Esophagus mucosa (tissue), 1 donor: ENCODE data around the gene SCGB1D1. TPM values are rescaled to one million over a fixed set of nuclear protein-coding genes. Genes with fewer than 3 reads are reported as not detected.
A peak's percentile ranks its signal among the peaks of the same experiment; 100 is the strongest.

ENCODE experiments used
- ATAC-seq: fragments of 200-7000 bp; cut with Tn5 transposase; one replicate; pipeline ENCODE4 v1.9.1; 2020
- total RNA-seq: library from RNA; stranded (reverse); gene quantifications from one replicate; pipeline ENCODE4 v1.2.4, GENCODE V29; 2023
- donor health status: DM: yes; HTN: yes; CAD: no.

SCGB1D1 gene, protein sequence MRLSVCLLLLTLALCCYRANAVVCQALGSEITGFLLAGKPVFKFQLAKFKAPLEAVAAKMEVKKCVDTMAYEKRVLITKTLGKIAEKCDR
- not detected for total RNA-seq

DNA sequence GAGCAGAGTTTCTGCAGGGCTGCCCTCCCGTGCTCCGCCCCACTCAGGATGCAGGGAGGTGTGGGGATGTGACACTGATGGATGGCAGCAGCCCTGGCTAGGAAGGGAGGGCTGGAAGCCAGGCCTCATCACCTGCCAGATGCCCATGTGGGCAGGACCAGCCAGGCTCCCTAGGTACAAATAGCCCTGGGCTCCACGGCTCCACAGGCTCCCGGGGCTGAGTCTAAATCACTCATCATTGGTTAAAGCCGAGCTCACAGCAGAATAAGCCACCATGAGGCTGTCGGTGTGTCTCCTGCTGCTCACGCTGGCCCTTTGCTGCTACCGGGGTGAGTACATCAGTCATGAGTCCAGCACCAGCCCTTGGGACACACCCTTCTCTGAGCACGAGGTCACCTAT is at the start of gene SCGB1D1:
SCGB1D1 (plus strand) TSS at position 206 of the 400 bp plus-strand sequence; CDS start at position 275, 69 bp downstream.
- no peak for ATAC-seq

DNA sequence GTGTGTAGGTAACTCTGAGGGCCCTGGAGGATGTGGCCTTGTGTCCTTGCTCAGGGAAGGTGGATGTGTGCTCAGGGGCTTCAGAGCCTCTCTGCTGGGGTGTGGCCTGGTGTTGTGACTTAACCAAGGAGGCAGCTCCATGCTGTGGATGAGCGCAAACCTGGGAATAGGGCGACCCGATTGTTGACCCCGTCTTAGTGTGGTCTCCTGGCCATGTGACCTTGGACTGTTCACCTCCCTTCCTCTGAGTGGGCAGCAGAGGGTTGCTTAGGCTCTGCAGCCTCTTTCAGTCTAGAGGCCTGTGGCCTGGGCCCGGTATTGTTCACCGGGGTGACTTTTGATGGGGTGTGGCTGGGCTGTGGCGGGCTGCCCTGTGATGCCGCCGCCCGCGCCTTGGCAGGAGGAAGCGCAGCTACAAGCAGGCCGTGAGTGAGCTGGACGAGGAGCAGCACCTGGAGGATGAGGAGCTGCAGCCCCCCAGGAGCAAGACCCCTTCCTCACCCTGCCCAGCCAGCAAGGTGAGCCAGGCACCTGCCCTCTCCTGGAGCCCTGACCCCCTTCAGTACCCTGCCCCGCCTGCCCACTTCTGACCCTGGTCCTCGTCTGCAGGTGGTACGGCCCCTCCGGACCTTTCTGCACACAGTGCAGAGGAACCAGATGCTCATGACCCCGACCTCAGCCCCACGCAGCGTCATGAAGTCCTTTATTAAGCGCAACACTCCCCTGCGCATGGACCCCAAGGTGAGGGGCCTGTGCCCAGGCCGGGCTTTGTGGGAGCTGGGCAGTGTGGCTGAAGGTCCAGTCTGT is 49.5 kb upstream of the SCGB1D1 start:
- ATAC-seq = no peak

DNA sequence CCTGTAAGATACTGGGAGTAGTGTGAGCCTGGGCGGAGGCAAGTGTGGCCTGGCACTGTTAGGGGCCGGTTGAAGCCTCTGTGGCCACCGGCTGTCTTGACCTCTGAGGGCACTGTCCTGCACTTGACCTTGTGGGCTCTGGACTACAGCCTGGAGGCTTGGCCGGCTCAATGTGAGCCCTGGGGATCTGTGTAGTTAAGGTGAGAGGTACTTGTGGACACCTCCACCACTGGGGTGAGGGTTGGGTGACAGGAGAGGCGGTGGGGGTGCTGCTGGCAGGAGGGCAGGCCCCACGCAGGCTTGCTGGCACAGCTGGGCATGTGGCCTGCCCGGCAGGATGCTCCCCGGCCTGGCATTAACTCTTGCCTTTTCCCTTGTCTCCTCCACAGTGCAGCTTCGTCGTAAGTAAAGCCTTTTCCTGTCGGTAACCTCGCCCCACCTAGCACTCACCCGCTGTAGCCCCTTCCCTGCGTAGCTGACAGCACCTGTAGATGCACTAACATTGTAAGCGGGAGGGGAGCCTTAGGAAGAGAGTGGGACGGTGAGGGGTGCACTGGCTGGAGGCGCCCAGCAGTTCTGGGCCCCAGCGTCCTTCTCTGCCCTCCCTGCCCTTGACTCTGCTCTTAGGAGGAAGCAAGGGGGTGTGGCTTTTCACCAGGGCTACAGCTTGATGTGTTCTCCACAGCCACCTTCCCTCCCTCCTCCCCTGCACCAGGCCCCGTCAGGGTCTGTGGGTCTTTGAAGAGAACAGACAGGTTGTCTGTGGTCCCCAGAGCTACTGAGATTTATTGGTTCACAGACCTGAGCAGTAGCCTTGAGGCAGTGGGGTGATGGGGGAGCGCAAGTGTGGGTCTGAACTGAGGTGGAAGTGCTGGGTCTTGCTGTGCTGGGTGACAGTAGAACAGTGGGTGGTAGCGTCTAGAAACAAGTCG is 48.6 kb upstream of the SCGB1D1 start:
- no peak for ATAC-seq

DNA sequence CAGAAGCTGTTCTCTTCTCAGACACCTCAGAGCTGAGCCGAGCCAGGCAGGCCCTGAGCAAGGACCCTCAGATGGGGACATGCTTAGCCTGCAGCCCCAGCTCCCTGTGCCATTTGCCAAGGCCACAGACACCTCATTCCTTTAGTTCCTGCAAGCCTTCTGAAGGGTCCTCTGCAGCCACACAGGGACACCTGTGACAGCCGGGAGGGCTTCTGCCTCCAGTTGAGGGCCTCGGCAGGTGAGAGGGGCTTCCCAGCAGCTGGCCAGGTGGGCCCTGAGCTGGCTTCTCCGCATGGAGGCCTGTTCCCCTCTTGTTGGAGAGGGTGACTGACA is 48.0 kb upstream of the SCGB1D1 start:
- ATAC-seq = no peak

DNA sequence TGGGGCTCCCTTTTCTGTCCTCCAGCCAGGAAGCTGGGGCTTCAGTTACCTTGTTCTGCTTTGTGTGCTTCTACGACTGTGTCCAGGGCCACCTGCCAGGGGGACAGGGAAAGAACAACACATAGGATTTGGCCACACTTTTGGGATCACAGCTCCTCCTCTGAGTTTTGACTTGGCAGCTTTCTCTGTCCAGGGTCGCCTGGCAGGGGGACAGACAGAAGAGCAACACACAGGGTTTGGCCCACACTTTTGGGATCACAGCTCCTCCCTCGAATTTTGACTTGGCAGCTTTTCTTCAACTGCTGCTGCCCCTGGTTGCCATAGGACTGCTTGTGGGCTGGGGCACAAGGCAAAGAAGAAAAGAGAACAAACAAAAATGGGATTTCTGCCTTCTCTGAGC is 47.1 kb upstream of the SCGB1D1 start:
- no peak for ATAC-seq

DNA sequence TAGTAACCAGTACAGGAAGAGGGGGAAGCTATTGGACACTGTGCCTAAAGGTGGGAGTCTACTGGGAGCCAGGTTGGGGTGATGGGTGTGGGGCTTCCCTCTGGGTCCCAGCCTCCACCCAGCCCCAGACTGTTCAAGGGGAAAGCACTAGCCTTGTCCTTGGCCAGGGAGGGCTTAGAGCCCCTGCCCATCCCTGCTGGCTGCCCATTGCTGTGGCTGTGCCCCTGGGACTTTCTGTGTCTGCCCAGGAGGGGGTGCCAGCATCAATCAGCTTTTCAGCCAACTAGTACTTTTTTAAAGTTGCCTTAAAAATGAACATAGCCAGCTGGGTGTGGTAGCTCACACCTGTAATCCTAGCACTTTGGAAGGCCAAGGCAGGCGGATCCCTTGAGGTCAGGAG is 46.3 kb upstream of the SCGB1D1 start:
- ATAC-seq = peak; percentile 6

DNA sequence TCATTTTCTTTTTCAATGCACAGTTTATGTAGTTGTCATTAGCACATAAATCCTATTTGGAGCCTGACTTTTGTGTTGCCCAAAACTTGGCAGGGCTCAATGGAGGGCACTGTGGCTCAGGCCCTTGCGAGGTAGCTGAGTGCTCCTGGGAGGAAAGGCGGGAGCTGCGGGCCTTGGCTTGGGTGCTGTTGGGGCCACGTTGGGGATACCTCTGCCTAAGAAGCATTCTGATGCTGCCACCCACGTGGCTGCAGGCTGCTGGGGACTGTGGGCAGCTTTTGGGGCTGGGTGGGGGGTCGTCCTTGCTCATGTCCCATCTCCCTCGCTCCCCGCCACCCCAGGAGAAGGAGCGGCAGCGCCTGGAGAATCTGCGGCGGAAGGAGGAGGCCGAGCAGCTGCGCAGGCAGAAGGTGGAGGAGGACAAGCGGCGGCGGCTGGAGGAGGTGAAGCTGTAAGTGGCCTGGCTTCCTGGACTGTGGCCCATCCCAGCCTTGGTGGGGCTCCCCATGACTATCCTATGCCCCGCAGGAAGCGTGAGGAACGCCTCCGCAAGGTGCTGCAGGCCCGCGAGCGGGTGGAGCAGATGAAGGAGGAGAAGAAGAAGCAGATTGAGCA is 45.3 kb upstream of the SCGB1D1 start:
- ATAC-seq = no peak

DNA sequence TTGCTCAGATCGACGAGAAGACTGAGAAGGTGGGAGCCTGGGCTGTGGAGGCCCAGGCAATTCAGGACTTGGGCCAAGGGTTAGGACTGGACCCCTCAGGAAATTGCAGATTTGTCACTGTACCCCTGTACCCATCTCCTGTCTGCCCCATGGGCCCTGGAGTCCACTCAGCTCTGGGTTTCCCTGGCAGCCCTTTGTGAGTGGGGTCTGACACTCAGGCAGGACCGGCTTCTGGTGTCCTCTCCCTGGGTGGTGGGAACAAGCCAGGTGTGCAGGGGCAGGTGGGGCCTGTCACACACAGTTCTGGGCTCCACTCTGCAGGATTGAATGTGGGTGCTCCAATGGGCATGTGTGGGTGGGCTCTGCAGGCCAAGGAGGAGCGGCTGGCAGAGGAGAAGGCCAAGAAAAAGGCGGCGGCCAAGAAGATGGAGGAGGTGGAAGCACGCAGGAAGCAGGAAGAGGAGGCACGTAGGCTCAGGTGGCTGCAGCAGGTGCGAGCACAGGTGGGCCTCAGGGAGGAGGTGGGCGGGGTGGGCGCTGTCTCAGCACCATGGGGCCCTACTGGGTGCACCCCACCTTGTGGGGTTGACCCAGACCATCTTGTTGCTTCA is 44.6 kb upstream of the SCGB1D1 start:
- no peak for ATAC-seq

DNA sequence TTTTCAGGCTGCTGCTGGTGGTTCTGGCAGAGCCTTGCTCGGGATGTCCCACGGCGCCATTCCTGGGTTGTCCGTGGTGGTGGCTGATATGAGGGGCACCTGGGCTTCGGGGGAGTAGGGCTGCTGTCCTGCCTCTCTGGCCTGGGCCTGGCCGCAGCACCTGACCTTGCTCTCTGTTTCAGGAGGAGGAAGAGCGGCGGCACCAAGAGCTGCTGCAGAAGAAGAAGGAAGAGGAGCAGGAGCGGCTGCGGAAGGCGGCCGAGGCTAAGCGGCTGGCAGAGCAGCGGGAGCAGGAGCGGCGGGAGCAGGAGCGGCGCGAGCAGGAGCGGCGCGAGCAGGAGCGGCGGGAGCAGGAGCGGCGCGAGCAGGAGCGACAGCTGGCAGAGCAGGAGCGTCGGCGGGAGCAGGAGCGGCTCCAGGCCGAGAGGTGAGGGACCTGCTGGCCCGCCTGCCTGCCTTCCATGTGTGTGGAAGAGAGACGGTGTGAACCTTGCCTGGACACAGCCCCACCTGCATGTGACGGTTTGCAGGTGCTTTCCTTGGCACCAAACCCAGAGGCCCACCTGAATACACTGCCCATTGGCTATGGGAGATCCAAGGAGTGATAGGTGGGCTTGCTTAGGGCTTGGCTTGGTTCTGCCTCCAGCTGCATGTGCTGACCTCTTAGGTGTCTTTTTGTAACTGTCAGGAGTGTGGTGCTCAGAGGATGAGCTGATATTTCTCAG is 43.4 kb upstream of the SCGB1D1 start:
- no peak for ATAC-seq

DNA sequence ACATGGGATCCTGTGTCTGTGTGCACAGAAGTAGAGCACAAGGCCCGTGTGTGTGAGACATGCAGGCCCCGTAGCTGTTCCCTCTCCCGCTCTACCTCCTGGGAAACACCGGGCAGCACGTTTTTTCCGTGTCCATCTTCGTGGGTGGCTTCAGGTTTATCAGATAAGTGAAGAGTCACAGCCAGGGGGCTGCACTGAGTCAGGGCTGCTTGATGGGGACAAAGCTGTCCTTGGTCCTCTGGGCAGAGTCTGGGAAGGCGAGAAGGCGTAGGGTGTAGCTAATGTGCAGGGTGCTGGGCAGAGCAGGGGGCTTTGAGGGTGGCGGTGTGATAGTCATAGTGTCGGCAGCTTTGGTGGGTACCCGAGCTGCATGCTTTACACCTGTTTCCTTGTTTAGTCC is 42.5 kb upstream of the SCGB1D1 start:
- no peak for ATAC-seq

DNA sequence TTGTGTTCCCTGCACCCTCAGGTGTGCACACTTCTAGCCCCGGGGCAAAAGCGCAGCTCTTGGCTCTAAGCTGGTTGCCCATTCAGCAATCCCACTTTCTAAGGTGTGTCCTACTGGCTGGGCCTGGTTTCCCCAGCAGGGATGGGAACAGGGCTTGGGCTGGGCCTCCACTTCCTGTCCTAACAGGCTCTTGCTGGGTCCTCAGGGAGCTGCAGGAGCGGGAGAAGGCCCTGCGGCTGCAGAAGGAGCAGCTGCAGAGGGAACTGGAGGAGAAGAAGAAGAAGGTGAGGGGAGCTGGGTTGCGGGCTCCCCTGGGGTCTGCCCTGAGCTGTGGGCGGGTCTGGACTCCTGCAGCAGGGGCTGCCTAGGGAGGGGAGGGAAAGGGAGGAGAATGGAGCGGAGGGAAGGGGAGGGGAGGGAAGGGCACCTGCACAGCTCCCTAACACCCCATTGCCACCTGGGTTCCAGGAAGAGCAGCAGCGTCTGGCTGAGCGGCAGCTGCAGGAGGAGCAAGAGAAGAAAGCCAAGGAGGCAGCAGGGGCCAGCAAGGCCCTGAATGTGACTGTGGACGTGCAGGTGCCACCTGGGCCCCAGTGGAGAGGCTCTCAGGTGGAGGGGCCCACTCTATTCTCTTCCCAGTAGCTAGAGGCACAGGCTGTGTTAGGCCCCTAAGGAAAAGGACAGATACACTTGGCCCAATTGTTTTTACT is 41.6 kb upstream of the SCGB1D1 start:
- peak; percentile 33 for ATAC-seq

DNA sequence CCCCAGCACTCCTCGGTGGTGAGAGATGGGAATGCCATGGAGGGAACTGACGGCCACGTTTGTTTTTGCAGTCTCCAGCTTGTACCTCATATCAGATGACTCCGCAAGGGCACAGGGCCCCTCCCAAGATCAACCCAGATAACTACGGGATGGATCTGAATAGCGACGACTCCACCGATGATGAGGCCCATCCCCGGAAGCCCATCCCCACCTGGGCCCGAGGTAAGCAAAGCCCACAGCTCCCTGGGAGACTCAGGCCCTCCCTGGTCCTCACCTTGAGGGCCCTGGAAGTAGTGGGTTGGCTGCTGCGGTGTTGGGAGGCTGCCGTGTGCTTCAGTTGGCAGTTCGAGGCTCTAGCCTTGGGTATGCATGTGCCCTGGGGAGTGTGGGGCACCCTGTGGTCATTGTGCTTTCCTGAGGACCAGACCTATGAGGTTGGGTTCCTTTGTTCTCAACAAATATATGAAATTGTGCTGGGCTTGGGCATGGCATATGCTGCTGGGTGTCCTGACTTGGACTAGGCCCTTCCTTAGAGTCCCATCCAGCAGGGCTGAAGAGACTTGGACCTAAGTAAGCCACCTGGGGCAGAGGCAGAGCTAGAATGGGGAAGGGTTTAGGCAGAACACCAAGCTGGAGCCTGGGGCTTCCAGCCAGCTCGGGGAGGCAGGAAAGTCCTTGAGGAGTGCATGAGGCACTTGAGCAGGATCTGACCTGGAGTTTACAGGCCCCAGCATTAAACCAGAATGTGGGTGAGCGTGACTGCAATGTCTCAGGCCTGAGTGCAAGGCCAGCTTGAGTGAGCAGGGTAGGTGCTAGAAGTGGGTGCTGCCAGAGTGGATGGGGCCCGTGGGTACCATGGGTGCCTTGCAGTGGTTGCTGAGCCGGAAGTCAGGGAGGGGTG is 39.8 kb upstream of the SCGB1D1 start:
- ATAC-seq = no peak

DNA sequence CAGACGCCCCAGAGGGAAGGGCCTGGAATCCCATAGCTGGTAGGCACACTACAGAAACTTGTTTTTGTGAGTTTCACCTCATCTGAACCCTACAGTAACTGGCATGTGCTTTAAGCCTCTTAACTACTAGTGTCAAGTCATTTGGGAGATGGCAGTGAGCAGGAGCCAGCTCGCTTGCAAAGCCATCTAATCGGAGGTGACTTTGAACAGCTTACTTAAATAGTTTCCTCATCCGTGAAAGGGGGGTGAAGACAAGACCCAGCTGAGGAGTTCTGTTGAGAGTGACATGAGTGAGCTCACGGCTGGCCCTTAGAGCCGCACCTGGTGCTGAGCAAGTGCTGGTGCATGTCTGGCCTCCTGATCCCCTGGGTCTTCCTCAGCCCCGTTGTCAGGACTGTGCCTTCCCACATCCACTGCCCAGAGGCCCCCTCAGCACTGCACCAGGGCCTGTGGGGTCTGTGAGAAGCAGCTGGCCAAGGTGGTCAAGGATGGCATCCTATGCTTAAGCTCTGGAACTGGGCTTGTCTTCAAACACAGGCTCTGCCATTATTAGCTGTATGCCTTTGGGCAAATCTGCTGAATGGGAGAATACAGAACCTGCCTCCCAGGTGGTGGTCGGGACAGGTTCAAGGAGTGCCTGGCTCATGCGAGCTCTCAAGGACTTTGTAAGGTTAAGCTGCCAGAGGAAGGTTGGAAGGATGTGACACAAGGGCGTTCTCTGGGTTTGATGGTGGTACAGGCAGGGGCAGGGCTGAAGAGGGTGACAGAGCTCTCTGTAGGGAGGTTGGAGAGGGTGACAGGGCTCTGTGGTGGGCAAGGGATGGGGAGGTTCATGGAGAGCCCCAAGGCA is 38.9 kb upstream of the SCGB1D1 start:
- no peak for ATAC-seq

DNA sequence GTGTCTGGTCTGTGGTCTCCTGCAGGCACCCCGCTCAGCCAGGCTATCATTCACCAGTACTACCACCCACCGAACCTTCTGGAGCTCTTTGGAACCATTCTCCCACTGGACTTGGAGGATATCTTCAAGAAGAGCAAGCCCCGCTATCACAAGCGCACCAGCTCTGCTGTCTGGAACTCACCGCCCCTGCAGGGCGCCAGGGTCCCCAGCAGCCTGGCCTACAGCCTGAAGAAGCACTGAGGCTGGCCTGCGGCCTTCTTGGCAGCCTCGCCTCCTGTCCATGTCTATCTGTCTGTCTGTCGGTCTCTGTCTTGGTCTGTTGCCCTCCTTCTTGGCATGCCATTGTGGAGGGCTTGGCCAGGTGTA is 38.3 kb upstream of the SCGB1D1 start:
- no peak for ATAC-seq

DNA sequence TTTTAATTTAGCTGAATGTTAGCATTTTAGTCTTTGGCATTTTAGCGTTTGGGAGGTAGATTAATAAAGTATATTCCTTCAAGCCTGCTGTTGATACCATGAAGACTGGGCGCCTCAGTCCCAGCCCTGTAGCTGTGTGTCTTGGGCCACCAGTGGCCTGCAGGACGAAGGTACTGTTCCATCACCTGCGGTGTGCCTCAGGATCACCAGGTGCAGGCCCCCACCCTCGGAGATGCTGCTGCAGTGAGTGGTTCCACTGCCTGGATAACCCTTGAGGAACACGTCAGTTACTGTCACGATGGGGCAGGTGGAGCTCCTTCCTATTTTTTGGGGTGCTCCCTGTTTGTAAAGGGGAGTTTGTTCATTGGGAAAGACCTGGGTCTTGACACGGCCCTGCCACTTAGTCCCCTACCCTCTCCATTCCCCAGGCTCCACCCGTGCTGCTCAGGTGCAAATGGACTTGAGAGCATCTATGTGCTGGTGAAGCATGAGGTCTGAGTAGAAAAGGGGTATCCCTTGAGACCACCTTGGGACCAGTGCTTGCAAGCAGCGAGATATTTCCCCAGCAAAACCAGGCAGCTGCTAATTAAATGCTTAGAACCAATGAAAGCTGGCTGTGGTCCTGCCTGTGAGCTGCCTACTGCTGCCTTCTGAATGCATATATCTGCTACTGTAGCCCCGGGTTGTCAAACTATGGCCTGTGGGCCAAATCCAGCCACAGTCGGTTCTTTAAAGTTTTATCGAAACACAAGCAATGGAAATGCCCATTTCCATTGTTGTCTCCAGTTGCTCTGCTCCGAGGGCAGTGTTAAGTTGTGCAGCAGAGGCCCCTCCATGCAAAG is 37.5 kb upstream of the SCGB1D1 start:
- ATAC-seq = no peak

DNA sequence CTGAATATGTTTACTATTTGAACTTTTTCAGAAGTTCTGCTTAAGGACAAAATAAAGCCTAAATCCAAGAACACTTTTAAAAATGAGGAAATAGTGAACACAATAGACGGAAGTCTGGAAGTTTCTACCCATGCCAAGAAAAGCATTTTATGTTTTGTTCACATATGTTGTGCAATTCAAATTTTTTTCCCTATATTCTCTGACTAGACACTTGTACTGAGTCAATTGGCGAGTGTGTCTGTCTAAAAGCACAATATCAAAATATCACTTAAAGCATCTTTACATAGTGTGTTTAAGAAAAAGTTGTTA is 37.0 kb upstream of the SCGB1D1 start:
- no peak for ATAC-seq

DNA sequence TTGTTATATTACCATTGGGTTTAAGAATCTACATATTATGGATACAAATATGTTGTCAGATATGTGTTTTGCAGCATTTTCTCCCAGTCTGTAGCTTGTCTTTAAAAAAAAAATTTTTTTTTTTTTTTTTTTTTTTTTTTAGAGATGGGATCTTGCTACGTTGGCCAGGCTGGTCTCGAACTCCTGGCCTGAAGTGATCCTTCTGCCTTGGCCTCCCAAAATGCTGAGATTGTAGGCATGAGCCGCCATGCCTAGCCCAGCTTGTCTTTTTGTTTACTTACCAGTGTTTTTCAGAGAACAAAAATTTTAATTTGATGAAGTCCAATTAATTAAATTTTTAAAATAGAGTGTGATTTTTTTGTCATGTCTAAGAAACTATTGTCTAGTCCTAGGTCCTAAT is 36.4 kb upstream of the SCGB1D1 start:
- ATAC-seq = no peak

DNA sequence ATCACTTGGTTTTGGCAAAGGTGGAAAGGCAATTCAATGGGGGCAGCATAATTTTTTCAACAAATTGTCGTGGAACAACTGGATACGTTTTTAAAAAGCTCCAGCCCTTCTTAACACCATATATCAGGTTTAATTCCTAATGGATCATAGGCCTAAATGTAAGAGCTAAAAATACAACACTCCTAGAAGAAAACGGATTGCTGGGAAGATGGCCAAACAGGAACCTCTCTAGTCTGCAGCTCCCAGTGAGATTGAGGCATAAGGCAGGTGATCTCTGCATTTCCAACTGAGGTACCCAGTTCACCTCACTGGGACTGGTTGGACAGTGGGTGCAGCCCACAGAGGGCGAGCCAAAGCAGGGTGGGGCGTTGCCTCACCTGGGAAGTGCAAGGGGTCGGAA is 32.4 kb upstream of the SCGB1D1 start:
- no peak for ATAC-seq

DNA sequence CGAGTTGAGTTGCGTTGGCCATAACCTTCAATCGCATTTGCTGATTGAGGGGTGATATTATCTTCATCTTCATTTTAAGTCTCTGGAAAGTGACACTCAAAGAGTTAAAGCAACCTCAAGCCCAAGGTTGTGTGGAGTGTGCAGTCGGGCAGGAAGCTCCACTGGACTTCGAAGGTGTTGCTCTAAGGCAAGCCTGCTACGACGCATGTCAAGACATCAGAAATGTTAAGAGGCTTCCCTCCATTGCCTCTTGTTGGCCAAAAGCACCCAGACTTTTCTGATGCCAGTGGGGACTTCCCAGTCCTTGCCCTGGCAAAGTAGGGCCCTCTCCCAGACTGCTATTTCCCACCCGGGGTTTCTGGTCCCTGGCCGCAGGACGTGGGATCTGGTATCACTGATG is 23.6 kb upstream of the SCGB1D1 start:
- ATAC-seq = no peak
